ENCODE data around the gene NT5DC1. TPM values are rescaled to one million over a fixed set of nuclear protein-coding genes. Genes with fewer than 3 reads are reported as not detected.

The NT5DC1 gene
- total RNA-seq, 6 experiments from 2014 or later: 24.8 to 35.3 (median 31.9) TPM

GRCh38 chr6:116251568-116252384 lies 151.1 kb downstream of the NT5DC1 start:
- TF ChIP-seq CTCF (IDR thresholded peaks at IDR 0.05): no peak
- H3K4me1 Mint-ChIP-seq (ENCODE audit: low read depth): peaks cover 25% of the 10 kb centered on the region
- peaks cover 32% of the 10 kb centered on the region for H3K36me3 Mint-ChIP-seq (ENCODE audit: low read depth)
- no peaks in the 10 kb centered on the region; the same call in 1 of the 2 replicates for H3K27me3 Mint-ChIP-seq (ENCODE audit: insufficient read depth)
- no peak overlapping the region for H3K4me3 Mint-ChIP-seq
- no peaks in the 10 kb centered on the region; the same call in 1 of the 2 replicates for H3K9me3 Mint-ChIP-seq
- no peak overlapping the region; the same call in 1 of the 2 replicates for H3K27ac Mint-ChIP-seq
- DNase-seq: peak; percentile 80

GRCh38 chr6:116253188-116253504 lies 152.5 kb downstream of the NT5DC1 start:
- Mint-ChIP-seq H3K4me1 (ENCODE audit: low read depth) (peaks cover 12% of the 10 kb centered on the region), H3K27me3 (ENCODE audit: insufficient read depth) (no peaks in the 10 kb centered on the region; the same call in 1 of the 2 replicates), H3K36me3 (ENCODE audit: low read depth) (peaks cover 29% of the 10 kb centered on the region), H3K9me3 (no peaks in the 10 kb centered on the region; the same call in 1 of the 2 replicates), H3K27ac (no peak overlapping the region), H3K4me3 (no peak overlapping the region)
- TF ChIP-seq CTCF (IDR thresholded peaks at IDR 0.05): no peak
- no peak for DNase-seq

GRCh38 chr6:116253505-116254296 lies 153.0 kb downstream of the NT5DC1 start, which contains the start of gene TSPYL4:
Gene TSPYL4, minus strand, starts transcription at chr6:116254075. Its CDS starts 67 bp downstream, at chr6:116254008.
- peaks cover 24% of the 10 kb centered on the region for H3K36me3 Mint-ChIP-seq (ENCODE audit: low read depth)
- peaks cover 7% of the 10 kb centered on the region for H3K4me1 Mint-ChIP-seq (ENCODE audit: low read depth)
- no peak within 1 kb of the TSS for H3K27ac Mint-ChIP-seq
- DNase-seq: peak; percentile 94
- no peaks in the 10 kb centered on the region; the same call in 1 of the 2 replicates for H3K9me3 Mint-ChIP-seq
- no peaks in the 10 kb centered on the region for H3K27me3 Mint-ChIP-seq (ENCODE audit: insufficient read depth)
- no peak within 1 kb of the TSS for H3K4me3 Mint-ChIP-seq
- no peak; the same call in 1 of the 2 replicates for TF ChIP-seq CTCF (IDR thresholded peaks at IDR 0.05)

GRCh38 chr6:116254297-116255056 lies 153.8 kb downstream of the NT5DC1 start:
- TF ChIP-seq CTCF (IDR thresholded peaks at IDR 0.05): no peak
- H3K27me3 Mint-ChIP-seq (ENCODE audit: insufficient read depth): no peaks in the 10 kb centered on the region
- H3K4me3 Mint-ChIP-seq: no peak overlapping the region
- no peak overlapping the region for H3K27ac Mint-ChIP-seq
- no peaks in the 10 kb centered on the region; the same call in 1 of the 2 replicates for H3K4me1 Mint-ChIP-seq (ENCODE audit: low read depth)
- H3K9me3 Mint-ChIP-seq: no peaks in the 10 kb centered on the region; the same call in 1 of the 2 replicates
- no peak for DNase-seq
- H3K36me3 Mint-ChIP-seq (ENCODE audit: low read depth): peaks cover 20% of the 10 kb centered on the region

GRCh38 chr6:116255246-116255800 lies 154.7 kb downstream of the NT5DC1 start:
- no peak for DNase-seq
- H3K4me1 Mint-ChIP-seq (ENCODE audit: low read depth): peaks cover 8% of the 10 kb centered on the region
- no peak overlapping the region for H3K27ac Mint-ChIP-seq
- no peaks in the 10 kb centered on the region for H3K27me3 Mint-ChIP-seq (ENCODE audit: insufficient read depth)
- H3K36me3 Mint-ChIP-seq (ENCODE audit: low read depth): peaks cover 17% of the 10 kb centered on the region
- H3K9me3 Mint-ChIP-seq: no peaks in the 10 kb centered on the region; the same call in 1 of the 2 replicates
- TF ChIP-seq CTCF (IDR thresholded peaks at IDR 0.05): no peak
- no peak overlapping the region for H3K4me3 Mint-ChIP-seq
